SK-N-SH (cell line): Measurements from ENCODE around the gene TBC1D16. TPM values are rescaled to one million over a fixed set of nuclear protein-coding genes. Genes with fewer than 3 reads are reported as not detected.
A peak's percentile ranks its signal among the peaks of the same experiment; 100 is the strongest.

ENCODE experiments used
- CTCF ChIA-PET: fragments of 300-600, 350-600 bp; formaldehyde crosslinking; extraction: SDS; loops from one replicate; lab custom pipeline; 2021; lab: Yijun Ruan, JAX
- POLR2A ChIA-PET: fragments of 350-600 bp; sonication (Branson Sonifier 250); formaldehyde crosslinking; extraction: SDS; loops from one replicate; lab custom pipeline; 2020; ENCODE audit warnings: antibody characterized with exemption, inconsistent platforms; lab: Yijun Ruan, JAX
- DNase-seq: peaks from one replicate; pipeline ENCODE4 v3.0.0; 2012
- H2AFZ ChIP-seq: fragments of 200-600 bp; sonication (generic); 2 replicates; pipeline ENCODE4 v1.8.1; 2016; ENCODE audit warnings: antibody characterized with exemption, mild to moderate bottlenecking, low read depth
- H3F3A ChIP-seq: fragments of 200-600 bp; sonication (generic); replicated peaks from 2 replicates; pipeline ENCODE3; 2016; ENCODE audit warnings: antibody characterized with exemption, mild to moderate bottlenecking; ENCODE audit not compliant: insufficient read depth
- H3K27ac ChIP-seq, 2 experiments: fragments of 200-500 bp in 1 of 2; fragments of 200-600 bp in 1 of 2; sonication (Bioruptor generic) in 1 of 2; sonication (generic), shearing (Covaris generic) in 1 of 2; 2 replicates each; pipeline versions ENCODE4 v1.5.1 to v1.6.1; 2014 to 2016; ENCODE audit warnings: low read depth in 2 of 2, inconsistent platforms in 1 of 2, low read length in 1 of 2, mild to moderate bottlenecking in 1 of 2, mixed read lengths in 1 of 2
- H3K27me3 ChIP-seq: fragments of 200-600 bp; sonication (generic), shearing (Covaris generic); 2 replicates; pipeline ENCODE4 v1.6.1; 2016; ENCODE audit warnings: mixed run types; ENCODE audit not compliant: insufficient read depth
- H3K36me3 ChIP-seq, 2 experiments: fragments of 200-500 bp in 1 of 2; fragments of 200-600 bp in 1 of 2; sonication (Bioruptor generic) in 1 of 2; sonication (generic) in 1 of 2; replicated peaks in 1 of 2; 2 replicates each; pipeline versions ENCODE3 to v1.5.1; 2014 to 2016; ENCODE audit warnings: low read length in 1 of 2, mild to moderate bottlenecking in 1 of 2; ENCODE audit not compliant: insufficient read depth in 2 of 2, control insufficient read depth in 1 of 2
- H3K4me1 ChIP-seq, 2 experiments: fragments of 200-500 bp in 1 of 2; fragments of 200-600 bp in 1 of 2; sonication (Bioruptor generic) in 1 of 2; sonication (generic), shearing (Covaris generic) in 1 of 2; 2 replicates each; pipeline versions ENCODE4 v1.5.1 to v1.6.1; 2014 to 2016; ENCODE audit warnings: low read depth in 1 of 2, low read length in 1 of 2, mixed run types in 1 of 2; ENCODE audit not compliant: insufficient read depth in 2 of 2, control insufficient read depth in 1 of 2
- H3K4me2 ChIP-seq: fragments of 200-600 bp; sonication (generic), shearing (Covaris generic); 2 replicates; pipeline ENCODE4 v1.6.1; 2017; ENCODE audit warnings: mixed run types
- H3K4me3 ChIP-seq, 2 experiments: fragments of 200-500 bp in 1 of 2; fragments of 200-600 bp in 1 of 2; sonication (Bioruptor generic) in 1 of 2; sonication (generic), shearing (Covaris generic) in 1 of 2; 2 replicates each; pipeline versions ENCODE4 v1.5.1 to v1.8.1; 2014 to 2016; ENCODE audit warnings: low read depth in 2 of 2, inconsistent platforms in 1 of 2, low read length in 1 of 2, mild to moderate bottlenecking in 1 of 2, mixed read lengths in 1 of 2, moderate library complexity in 1 of 2
- H3K79me2 ChIP-seq: fragments of 200-600 bp; sonication (generic); 2 replicates; pipeline ENCODE4 v1.8.1; 2017; ENCODE audit warnings: mild to moderate bottlenecking; ENCODE audit not compliant: insufficient read depth
- H3K9ac ChIP-seq: fragments of 200-600 bp; sonication (generic); 2 replicates; pipeline ENCODE4 v1.6.1; 2017; ENCODE audit warnings: mixed run types
- H3K9me2 ChIP-seq: fragments of 200-600 bp; sonication (generic); 2 replicates; pipeline ENCODE4 v1.6.1; 2017; ENCODE audit warnings: mixed run types
- H3K9me3 ChIP-seq: fragments of 200-600 bp; sonication (generic); 2 replicates; pipeline ENCODE4 v1.6.1; 2017; ENCODE audit warnings: mixed run types, mild to moderate bottlenecking, moderate library complexity
- H4K20me1 ChIP-seq: fragments of 200-600 bp; sonication (generic); 2 replicates; pipeline ENCODE4 v1.6.1; 2017; ENCODE audit warnings: mild to moderate bottlenecking, mixed run types; ENCODE audit not compliant: insufficient read depth
- EP300 ChIP-seq, 2 experiments: IDR thresholded peaks; 2 replicates each; pipeline versions ENCODE4 v1.4.0 to v1.6.1; 2012; ENCODE audit warnings: borderline replicate concordance in 1 of 2, low read depth in 1 of 2, low read length in 1 of 2
- EZH2phosphoT487 ChIP-seq: fragments of 200-600 bp; sonication (generic); IDR thresholded peaks from 2 replicates; pipeline ENCODE4 v1.6.1; 2017; ENCODE audit warnings: low read depth, mixed run types, mild to moderate bottlenecking, antibody characterized with exemption, moderate library complexity, borderline replicate concordance
- FOXJ3 ChIP-seq: sonication (generic); formaldehyde crosslinking; IDR thresholded peaks from 2 replicates; pipeline ENCODE4 v1.5.1; 2020; ENCODE audit warnings: mild to moderate bottlenecking, missing genetic modification reagents
- MXI1 ChIP-seq: IDR thresholded peaks from 2 replicates; pipeline ENCODE4 v1.6.1; 2012; ENCODE audit warnings: mild to moderate bottlenecking, low read depth, low read length, improper control_type of control experiment
- NFIC ChIP-seq: IDR thresholded peaks from 2 replicates; pipeline ENCODE4 v1.4.0; 2012; ENCODE audit warnings: borderline replicate concordance
- NRF1 ChIP-seq: IDR thresholded peaks from 2 replicates; pipeline ENCODE4 v1.6.1; 2012; ENCODE audit warnings: low read depth, mild to moderate bottlenecking, low read length
- RAD21 ChIP-seq: IDR thresholded peaks from 2 replicates; pipeline ENCODE4 v1.6.1; 2012; ENCODE audit warnings: mild to moderate bottlenecking, low read length
- WGBS: methylation state at CpG from one replicate; pipeline ENCODE4 v1.1.6; 2017; ENCODE audit warnings: low lambda C conversion rate; 5-methylcytosine and 5-hydroxymethylcytosine counted together
- polyA plus RNA-seq, 3 experiments: library from polyadenylated mRNA; depleted of rRNA; stranded (reverse); fragments of >200 nt; gene quantifications; 2 replicates each; pipeline ENCODE4 v1.2.3, GENCODE V29; 2012
- TF ChIP-seq, protein P1 (sequence below): fragments of 200-600 bp; sonication (generic); IDR thresholded peaks from 2 replicates; pipeline ENCODE4 v1.6.1; 2017; ENCODE audit warnings: antibody characterized with exemption, mild to moderate bottlenecking, moderate library complexity
- TF ChIP-seq, protein P2 (sequence below): fragments of 150-350 bp; IDR thresholded peaks from 2 replicates; pipeline ENCODE4 v1.6.1; 2017; ENCODE audit warnings: antibody characterized with exemption, low read length, low read depth, borderline replicate concordance

Gene TBC1D16
- polyA plus RNA-seq, 1 of the 3 experiments (the other 2 are of a cell fraction), result 14.5 TPM

DNA sequence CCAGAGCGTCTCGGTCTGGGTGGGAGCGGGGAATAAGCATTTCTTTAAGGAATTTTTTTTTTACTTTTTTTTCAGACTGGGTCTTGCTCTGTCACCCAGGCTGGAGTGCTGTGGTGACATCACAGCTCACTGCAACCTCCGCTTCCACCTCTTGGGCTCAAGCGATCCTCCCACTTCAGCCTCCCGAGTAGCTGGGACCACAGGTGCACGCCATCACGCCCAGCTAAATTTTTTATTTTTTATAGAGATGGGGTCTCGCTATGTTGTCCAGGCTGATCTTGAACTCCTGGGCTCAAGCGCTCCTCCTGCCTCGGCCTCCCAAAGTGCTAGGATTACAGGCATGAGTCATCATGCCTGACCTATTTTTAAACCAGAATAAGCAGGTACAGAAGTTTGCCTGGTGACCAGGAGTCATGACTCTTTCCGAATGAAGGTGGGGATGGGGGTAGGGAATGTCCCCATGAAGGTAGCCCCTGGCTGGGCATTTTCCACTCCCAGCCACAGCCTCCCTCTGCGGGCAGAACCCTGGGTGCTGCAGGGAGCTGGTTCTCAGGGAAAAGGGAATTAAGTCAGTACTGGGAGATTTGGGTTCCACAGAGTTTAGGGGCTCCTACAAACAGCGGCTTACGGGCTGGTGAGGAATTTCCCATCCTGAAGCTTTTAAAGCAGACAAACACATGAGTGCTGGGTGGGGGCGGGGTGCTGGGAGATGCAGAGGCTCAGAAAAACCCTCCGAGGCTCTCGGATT, 48.3 kb downstream of the TBC1D16 start:
- H3K27ac ChIP-seq, result peak overlapping the region; percentile 50 to 60; a peak in 2 of 4 replicates
- WGBS, result 86% methylated on average over 18 of the region's 18 CpGs
- TF ChIP-seq FOXJ3, result 0 out of 2 replicates have a peak, but pooled peaks have one; percentile 30
- TF ChIP-seq, protein P1, sequence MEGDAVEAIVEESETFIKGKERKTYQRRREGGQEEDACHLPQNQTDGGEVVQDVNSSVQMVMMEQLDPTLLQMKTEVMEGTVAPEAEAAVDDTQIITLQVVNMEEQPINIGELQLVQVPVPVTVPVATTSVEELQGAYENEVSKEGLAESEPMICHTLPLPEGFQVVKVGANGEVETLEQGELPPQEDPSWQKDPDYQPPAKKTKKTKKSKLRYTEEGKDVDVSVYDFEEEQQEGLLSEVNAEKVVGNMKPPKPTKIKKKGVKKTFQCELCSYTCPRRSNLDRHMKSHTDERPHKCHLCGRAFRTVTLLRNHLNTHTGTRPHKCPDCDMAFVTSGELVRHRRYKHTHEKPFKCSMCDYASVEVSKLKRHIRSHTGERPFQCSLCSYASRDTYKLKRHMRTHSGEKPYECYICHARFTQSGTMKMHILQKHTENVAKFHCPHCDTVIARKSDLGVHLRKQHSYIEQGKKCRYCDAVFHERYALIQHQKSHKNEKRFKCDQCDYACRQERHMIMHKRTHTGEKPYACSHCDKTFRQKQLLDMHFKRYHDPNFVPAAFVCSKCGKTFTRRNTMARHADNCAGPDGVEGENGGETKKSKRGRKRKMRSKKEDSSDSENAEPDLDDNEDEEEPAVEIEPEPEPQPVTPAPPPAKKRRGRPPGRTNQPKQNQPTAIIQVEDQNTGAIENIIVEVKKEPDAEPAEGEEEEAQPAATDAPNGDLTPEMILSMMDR, result no peak
- H3K9me3 ChIP-seq, result no peaks in the 10 kb centered on the region
- H3F3A ChIP-seq, result peaks cover 5% of the 10 kb centered on the region
- DNase-seq, result no peak
- peak overlapping the region; percentile 55; the same call in 1 of the 2 replicates for H3K4me2 ChIP-seq
- peaks cover 25% of the 10 kb centered on the region for H4K20me1 ChIP-seq
- H3K79me2 ChIP-seq, result peaks cover 18% of the 10 kb centered on the region; the same call in 1 of the 2 replicates
- CTCF ChIA-PET, result interaction anchor here (1.0 to 13.1 kb wide), 13 partner anchors 13 to 246 kb away, joined by 3 to 209 read pairs (median 10); partner anchors contain the start of gene CBX4
- no peak overlapping the region for H3K4me3 ChIP-seq
- H3K4me1 ChIP-seq, result peaks cover 29 to 51% of the 10 kb centered on the region in 2 experiments; a peak in 3 of 4 replicates
- no peak overlapping the region for H2AFZ ChIP-seq
- POLR2A ChIA-PET, result interaction anchor here (0.6 kb wide), 1 partner anchor 235 kb away, joined by 6 read pairs; no protein-coding TSS in a partner anchor
- no peaks in the 10 kb centered on the region for H3K27me3 ChIP-seq
- H3K9me2 ChIP-seq, result no peaks in the 10 kb centered on the region
- no peak overlapping the region for H3K9ac ChIP-seq
- no peaks in the 10 kb centered on the region for H3K36me3 ChIP-seq

DNA sequence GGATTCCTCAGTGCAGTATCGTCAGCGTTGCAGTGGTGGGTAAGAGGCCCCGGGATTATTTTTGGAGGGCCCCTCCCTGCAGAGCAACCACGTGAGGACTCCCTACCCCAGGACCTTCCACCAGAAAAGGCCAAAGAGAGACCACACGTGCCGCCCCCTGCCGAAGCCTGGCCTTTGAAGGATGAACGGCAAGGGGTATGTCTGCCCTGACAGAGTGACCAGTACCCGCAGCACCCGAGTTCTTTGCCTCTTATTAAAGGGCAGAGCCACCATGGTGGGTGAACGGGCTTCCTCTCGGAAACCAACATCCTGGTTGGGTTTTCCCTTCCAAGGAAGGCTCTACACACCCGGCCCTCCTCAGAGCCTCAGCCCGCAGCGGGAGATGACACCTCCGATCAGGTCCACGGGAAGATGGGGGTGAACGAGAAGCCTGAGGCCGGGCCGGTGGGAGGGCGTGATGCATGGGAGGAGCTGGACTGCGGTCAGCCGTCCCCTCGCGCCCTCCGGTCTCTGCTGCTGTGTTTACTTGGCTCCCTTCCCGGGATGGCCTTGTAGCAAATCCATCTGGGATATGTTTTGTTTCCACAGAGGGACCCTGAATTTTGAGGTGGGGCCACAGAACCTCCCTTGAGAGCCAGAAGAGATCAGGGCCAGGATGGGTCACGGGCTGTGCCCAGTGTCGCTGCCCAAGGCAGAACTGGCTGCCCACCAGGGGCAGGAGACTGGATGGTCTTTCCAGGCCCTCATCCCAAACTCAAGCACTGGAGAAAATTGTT, 49.1 kb downstream of the TBC1D16 start:
- H3K4me3 ChIP-seq, result peak overlapping the region in 1 of 2 experiments; percentile 19; a peak in 1 of 4 replicates
- no peaks in the 10 kb centered on the region for H3K27me3 ChIP-seq
- no peaks in the 10 kb centered on the region for H3K9me2 ChIP-seq
- peaks cover 29 to 47% of the 10 kb centered on the region in 2 experiments; a peak in 3 of 4 replicates for H3K4me1 ChIP-seq
- H3K36me3 ChIP-seq, result no peaks in the 10 kb centered on the region
- peaks cover 18% of the 10 kb centered on the region; the same call in 1 of the 2 replicates for H3K79me2 ChIP-seq
- H3K9me3 ChIP-seq, result no peaks in the 10 kb centered on the region
- H3K9ac ChIP-seq, result no peak overlapping the region
- H3K27ac ChIP-seq, result peak overlapping the region in 1 of 2 experiments; percentile 60; a peak in 2 of 4 replicates
- H4K20me1 ChIP-seq, result peaks cover 25% of the 10 kb centered on the region
- ChIA-PET CTCF (interaction anchor here (0.9 to 13.1 kb wide), 16 partner anchors 12 to 264 kb away, joined by 3 to 209 read pairs (median 8); partner anchors contain the start of gene CBX4), POLR2A (interaction anchor here (0.7 kb wide), 1 partner anchor 201 kb away, joined by 3 read pairs; no protein-coding TSS in a partner anchor)
- peak in 1 of 2 experiments; percentile 48; a peak in 1 of 4 replicates for TF ChIP-seq EP300 (IDR thresholded peaks at IDR 0.05; ENCODE audit: borderline replicate concordance in 1 of 2, low read depth in 1 of 2, low read length in 1 of 2)
- TF ChIP-seq, protein P1, result no peak
- peak; percentile 10; the same call in 1 of the 2 replicates for TF ChIP-seq NFIC
- TF ChIP-seq NRF1, result no peak
- TF ChIP-seq RAD21, result peak; percentile 23; the same call in 1 of the 2 replicates
- TF ChIP-seq, protein P2, sequence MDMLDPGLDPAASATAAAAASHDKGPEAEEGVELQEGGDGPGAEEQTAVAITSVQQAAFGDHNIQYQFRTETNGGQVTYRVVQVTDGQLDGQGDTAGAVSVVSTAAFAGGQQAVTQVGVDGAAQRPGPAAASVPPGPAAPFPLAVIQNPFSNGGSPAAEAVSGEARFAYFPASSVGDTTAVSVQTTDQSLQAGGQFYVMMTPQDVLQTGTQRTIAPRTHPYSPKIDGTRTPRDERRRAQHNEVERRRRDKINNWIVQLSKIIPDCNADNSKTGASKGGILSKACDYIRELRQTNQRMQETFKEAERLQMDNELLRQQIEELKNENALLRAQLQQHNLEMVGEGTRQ, result no peak
- TF ChIP-seq MXI1, result peak; percentile 78
- no peak for TF ChIP-seq EZH2phosphoT487
- peak; percentile 54; the same call in 1 of the 2 replicates for TF ChIP-seq FOXJ3
- DNase-seq, result peak; percentile 94
- no peak overlapping the region for H2AFZ ChIP-seq
- whole genome bisulfite sequencing, result 40% methylated on average over 29 of the region's 29 CpGs
- H3K4me2 ChIP-seq, result peak overlapping the region; percentile 41; the same call in 1 of the 2 replicates
- peaks cover 5% of the 10 kb centered on the region for H3F3A ChIP-seq
